ENCODE results near the gene RNF220.

- TF ChIP-seq, protein P1, sequence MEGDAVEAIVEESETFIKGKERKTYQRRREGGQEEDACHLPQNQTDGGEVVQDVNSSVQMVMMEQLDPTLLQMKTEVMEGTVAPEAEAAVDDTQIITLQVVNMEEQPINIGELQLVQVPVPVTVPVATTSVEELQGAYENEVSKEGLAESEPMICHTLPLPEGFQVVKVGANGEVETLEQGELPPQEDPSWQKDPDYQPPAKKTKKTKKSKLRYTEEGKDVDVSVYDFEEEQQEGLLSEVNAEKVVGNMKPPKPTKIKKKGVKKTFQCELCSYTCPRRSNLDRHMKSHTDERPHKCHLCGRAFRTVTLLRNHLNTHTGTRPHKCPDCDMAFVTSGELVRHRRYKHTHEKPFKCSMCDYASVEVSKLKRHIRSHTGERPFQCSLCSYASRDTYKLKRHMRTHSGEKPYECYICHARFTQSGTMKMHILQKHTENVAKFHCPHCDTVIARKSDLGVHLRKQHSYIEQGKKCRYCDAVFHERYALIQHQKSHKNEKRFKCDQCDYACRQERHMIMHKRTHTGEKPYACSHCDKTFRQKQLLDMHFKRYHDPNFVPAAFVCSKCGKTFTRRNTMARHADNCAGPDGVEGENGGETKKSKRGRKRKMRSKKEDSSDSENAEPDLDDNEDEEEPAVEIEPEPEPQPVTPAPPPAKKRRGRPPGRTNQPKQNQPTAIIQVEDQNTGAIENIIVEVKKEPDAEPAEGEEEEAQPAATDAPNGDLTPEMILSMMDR (optimal IDR thresholded peaks at IDR 0.05 in 1 of 3, IDR thresholded peaks at IDR 0.05 in 1 of 3, conservative IDR thresholded peaks at IDR 0.05 in 1 of 3; ENCODE audit: extremely low read depth in 1 of 3, insufficient read depth in 2 of 3, low read length in 3 of 3): no peak
- no peak for TF ChIP-seq EZH2 (IDR thresholded peaks at IDR 0.05; ENCODE audit: low read length)
Measured at GRCh38 chr1:44642925-44643324, 237.9 kb downstream of the RNF220 start.
